ENCODE data around the gene FSHR. TPM values are rescaled to one million over a fixed set of nuclear protein-coding genes. Genes with fewer than 3 reads are reported as not detected.

The FSHR gene
- total RNA-seq, 4 donors from 2014 or later: not detected

DNA sequence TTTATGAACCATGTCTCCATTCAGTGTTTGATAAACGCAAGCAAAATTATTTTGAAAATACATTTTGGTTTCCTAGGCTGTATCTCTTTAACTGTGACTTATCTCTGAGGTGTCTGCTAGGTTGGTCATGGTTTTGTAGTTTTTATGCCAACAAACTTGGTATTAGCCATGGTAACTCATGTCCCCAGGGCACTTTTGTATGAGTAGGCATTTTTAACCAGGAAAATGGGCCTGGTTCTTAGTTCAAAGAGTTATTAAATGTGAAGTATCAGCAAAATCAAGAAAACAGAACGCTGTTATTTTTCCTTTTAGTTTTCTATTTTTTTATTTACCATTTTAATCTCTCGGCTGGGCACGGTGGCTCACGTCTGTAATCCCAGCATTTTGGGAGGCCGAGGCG lies 219.5 kb downstream of the FSHR start:
- no peak for TF ChIP-seq POLR2AphosphoS5 (IDR thresholded peaks at IDR 0.05)
- TF ChIP-seq POLR2A (IDR thresholded peaks at IDR 0.05): no peak
- TF ChIP-seq, protein P1, sequence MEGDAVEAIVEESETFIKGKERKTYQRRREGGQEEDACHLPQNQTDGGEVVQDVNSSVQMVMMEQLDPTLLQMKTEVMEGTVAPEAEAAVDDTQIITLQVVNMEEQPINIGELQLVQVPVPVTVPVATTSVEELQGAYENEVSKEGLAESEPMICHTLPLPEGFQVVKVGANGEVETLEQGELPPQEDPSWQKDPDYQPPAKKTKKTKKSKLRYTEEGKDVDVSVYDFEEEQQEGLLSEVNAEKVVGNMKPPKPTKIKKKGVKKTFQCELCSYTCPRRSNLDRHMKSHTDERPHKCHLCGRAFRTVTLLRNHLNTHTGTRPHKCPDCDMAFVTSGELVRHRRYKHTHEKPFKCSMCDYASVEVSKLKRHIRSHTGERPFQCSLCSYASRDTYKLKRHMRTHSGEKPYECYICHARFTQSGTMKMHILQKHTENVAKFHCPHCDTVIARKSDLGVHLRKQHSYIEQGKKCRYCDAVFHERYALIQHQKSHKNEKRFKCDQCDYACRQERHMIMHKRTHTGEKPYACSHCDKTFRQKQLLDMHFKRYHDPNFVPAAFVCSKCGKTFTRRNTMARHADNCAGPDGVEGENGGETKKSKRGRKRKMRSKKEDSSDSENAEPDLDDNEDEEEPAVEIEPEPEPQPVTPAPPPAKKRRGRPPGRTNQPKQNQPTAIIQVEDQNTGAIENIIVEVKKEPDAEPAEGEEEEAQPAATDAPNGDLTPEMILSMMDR (IDR thresholded peaks at IDR 0.05): no peak
- no peak for TF ChIP-seq EP300 (IDR thresholded peaks at IDR 0.05; ENCODE audit: low read depth)
- peaks cover 3% of the 10 kb centered on the region for H3K27me3 ChIP-seq
- 92 to 96% methylated on average over 6 to 7 of the region's 7 CpGs for WGBS, 2 donors (ENCODE audit: low coverage in 1 of 2)

DNA sequence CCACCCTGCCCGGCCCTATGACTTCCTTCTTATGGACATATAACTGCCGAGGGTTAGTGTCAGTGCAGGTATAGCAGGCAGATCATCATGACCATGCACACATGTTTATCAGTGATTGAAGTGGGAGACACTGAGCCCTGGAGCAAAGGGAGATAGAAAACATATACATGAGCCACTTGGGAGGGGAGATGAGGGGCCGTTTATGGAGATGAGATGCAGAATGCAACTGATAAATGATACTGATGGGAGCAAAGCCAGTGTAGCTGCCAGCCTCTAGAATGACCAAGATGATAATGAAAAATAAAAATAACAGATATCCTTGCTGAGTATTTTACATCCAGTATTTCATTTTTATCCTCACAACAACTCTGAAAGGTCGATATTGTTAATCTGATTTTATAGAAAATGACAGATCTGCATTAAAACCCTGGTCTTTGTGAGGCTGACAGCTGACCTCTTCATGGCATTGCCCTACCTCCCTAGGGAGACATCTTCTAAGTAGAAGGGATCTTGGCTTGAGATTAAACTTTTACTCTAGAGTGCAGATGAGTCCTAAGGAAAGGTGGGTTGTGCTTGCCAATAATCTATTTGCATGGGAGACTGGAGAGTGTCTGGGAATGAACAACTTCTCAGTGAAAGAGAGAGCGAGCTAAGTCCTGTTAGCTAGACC lies 220.4 kb downstream of the FSHR start:
- 54 to 69% methylated on average over 3 to 5 of the region's 5 CpGs for WGBS, 2 donors (ENCODE audit: low coverage in 1 of 2)
- in situ Hi-C loops (cut with MboI; ENCODE audit: low pct_ligation_motif_present in 1 of 4, low pct_unique_long_range_greater_than_20kb in 1 of 4, low sequenced_read_pairs in 3 of 4): no loop called here
- DNase-seq: no peak

More for the DNA sequence above, 219.5 kb downstream of the FSHR start:
- intact Hi-C loops (cut with DNase I; ENCODE audit: low total_unique reads) (no loop called here), in situ Hi-C loops (cut with MboI; ENCODE audit: low pct_ligation_motif_present in 1 of 4, low pct_unique_long_range_greater_than_20kb in 1 of 4, low sequenced_read_pairs in 3 of 4) (no loop called here)
- Histone ChIP-seq H3K9me3 (no peaks in the 10 kb centered on the region), H3K4me3 (no peak overlapping the region), H3K27ac (no peak overlapping the region), H3K36me3 (no peaks in the 10 kb centered on the region), H3K4me1 (no peaks in the 10 kb centered on the region)
- no peak for DNase-seq

DNA sequence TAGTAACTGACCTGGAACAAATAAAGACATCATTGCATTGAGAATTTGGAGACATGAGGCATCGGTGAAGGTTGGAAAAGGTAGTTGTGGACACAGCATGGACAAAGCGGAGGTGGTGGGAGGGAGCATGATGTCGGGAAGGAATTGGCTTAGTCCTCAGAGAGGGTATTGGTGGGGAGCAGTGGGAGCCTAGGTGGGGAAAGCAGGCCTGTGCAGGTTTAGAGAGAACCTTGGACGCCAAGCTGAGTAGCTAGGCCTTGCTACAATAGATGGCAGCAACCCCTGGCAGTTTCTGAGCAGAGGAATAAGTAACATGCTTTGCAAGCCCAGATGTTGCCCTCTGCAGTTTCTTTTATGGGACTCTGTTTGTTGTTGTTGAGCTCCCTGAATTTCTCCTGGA lies 221.6 kb downstream of the FSHR start:
- Histone ChIP-seq H3K27ac (no peak overlapping the region), H3K9me3 (no peaks in the 10 kb centered on the region), H3K27me3 (no peaks in the 10 kb centered on the region), H3K4me1 (no peaks in the 10 kb centered on the region), H3K4me3 (no peak overlapping the region), H3K36me3 (no peaks in the 10 kb centered on the region)
- no peak for DNase-seq
- in situ Hi-C loops (cut with MboI; ENCODE audit: low pct_ligation_motif_present in 1 of 4, low pct_unique_long_range_greater_than_20kb in 1 of 4, low sequenced_read_pairs in 3 of 4): no loop called here
- intact Hi-C loops (cut with DNase I; ENCODE audit: low total_unique reads): no loop called here
- 86 to 89% methylated on average over 3 to 4 of the region's 4 CpGs for WGBS, 2 donors (ENCODE audit: low coverage in 1 of 2)
- TF ChIP-seq POLR2AphosphoS5 (IDR thresholded peaks at IDR 0.05): no peak

More for the DNA sequence above, 220.4 kb downstream of the FSHR start:
- intact Hi-C loops (cut with DNase I; ENCODE audit: low total_unique reads): no loop called here
- Histone ChIP-seq H3K36me3 (no peaks in the 10 kb centered on the region), H3K4me3 (no peak overlapping the region), H3K27ac (no peak overlapping the region), H3K27me3 (no peaks in the 10 kb centered on the region), H3K9me3 (no peaks in the 10 kb centered on the region), H3K4me1 (no peaks in the 10 kb centered on the region)
- TF ChIP-seq, protein P1 (IDR thresholded peaks at IDR 0.05): no peak
- TF ChIP-seq POLR2AphosphoS5 (IDR thresholded peaks at IDR 0.05): no peak
- TF ChIP-seq POLR2A (IDR thresholded peaks at IDR 0.05): no peak
- TF ChIP-seq EP300 (IDR thresholded peaks at IDR 0.05; ENCODE audit: low read depth): no peak

DNA sequence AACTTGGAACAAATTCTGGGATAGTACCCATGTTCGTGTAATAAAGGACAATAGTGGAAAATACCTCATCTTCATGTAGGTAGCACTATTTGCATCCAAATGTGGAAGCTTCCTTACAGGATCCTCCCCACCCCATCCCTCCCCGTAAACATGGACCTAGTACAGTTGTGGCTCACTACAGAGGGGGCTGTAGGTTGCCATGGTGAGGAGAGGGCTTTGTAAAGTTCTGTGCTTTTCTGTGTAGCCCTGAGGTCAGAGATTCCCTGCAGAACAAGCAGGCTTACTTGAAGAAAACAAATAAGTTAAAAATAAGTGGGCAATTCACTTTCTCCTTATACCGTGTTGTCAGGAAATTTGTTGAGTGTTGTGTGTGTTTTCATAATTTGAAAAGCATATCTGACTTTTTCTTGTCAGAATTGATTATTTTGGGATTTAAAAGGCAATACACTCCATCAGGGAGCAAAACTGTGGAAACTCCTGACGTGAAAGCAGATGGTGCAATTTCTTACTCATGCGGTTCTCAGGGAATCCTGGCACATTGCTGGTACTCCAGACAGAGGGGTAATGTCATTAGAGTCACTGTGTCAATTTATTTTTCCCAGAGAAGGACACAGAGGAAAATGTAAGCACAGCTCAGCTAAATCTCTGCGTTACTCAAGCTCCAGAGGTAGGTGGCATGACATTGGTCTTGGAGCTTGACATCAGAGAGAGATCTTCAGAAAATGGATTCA lies 224.6 kb downstream of the FSHR start:
- no peak overlapping the region for H3K27ac ChIP-seq
- DNase-seq: no peak
- WGBS, 2 donors (ENCODE audit: low coverage in 1 of 2): 68 to 70% methylated on average over 5 to 6 of the region's 6 CpGs
- H3K36me3 ChIP-seq: no peaks in the 10 kb centered on the region
- no peaks in the 10 kb centered on the region for H3K4me1 ChIP-seq
- in situ Hi-C loops (cut with MboI; ENCODE audit: low pct_ligation_motif_present in 1 of 4, low pct_unique_long_range_greater_than_20kb in 1 of 4, low sequenced_read_pairs in 3 of 4): no loop called here
- no peaks in the 10 kb centered on the region for H3K9me3 ChIP-seq
- no peak for TF ChIP-seq POLR2A (IDR thresholded peaks at IDR 0.05)
- TF ChIP-seq EP300 (IDR thresholded peaks at IDR 0.05; ENCODE audit: low read depth): no peak
- TF ChIP-seq, protein P1 (IDR thresholded peaks at IDR 0.05): no peak
- TF ChIP-seq POLR2AphosphoS5 (IDR thresholded peaks at IDR 0.05): no peak
- no peak overlapping the region for H3K4me3 ChIP-seq
- no peaks in the 10 kb centered on the region for H3K27me3 ChIP-seq
- intact Hi-C loops (cut with DNase I; ENCODE audit: low total_unique reads): no loop called here
